Esophagus squamous epithelium (tissue), 4 donors: ENCODE results near the gene WRAP73.

Experiments used
- POLR2A ChIP-seq, 4 donors: fragments of 450-650 bp; IDR thresholded peaks; one replicate each; pipeline ENCODE4 v1.6.1; 2017; ENCODE audit warnings: antibody characterized with exemption in 4 of 4, mild to moderate bottlenecking in 4 of 4, moderate library complexity in 3 of 4
- TF ChIP-seq, protein P1 (sequence below), 6 experiments: fragments of 450-650 bp in 4 of 6; fragments of 200-600 bp in 2 of 6; sonication (generic) in 2 of 6; IDR thresholded peaks; one replicate each; pipeline ENCODE4 v1.5.1; 2016 to 2019; ENCODE audit warnings: antibody characterized with exemption in 6 of 6, mild to moderate bottlenecking in 4 of 6, moderate library complexity in 4 of 6

DNA sequence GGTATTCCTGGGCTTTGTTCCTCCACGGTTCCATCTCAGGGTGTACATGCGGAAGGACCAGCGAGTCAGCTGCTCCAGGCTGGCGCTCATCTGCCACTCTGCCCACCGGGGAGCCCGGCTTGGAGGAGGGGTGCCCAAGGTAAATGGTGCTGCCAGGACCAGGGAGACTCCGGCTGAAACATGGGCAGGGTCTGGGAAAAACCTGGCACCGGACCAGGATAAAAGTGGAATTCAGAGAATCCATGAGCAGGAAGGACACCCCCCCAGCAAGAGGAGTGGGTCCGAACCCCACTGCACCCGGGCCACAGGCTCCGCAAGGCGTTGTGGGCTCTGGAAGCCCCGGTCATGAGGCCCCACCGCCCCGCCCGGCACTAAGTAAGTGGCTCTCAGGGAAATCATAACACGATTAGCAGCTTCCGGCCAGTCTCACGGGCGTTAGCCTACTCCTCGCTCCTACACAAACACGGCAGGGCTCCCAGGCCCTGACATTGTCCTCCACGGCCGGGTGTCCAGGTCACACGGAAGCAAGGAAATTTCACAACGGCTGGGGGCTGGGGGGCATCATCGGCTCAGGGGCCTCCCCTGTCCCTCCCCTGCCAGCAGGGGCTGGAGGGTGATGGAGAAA is 59.7 kb downstream of the WRAP73 start:
- TF ChIP-seq, protein P1, sequence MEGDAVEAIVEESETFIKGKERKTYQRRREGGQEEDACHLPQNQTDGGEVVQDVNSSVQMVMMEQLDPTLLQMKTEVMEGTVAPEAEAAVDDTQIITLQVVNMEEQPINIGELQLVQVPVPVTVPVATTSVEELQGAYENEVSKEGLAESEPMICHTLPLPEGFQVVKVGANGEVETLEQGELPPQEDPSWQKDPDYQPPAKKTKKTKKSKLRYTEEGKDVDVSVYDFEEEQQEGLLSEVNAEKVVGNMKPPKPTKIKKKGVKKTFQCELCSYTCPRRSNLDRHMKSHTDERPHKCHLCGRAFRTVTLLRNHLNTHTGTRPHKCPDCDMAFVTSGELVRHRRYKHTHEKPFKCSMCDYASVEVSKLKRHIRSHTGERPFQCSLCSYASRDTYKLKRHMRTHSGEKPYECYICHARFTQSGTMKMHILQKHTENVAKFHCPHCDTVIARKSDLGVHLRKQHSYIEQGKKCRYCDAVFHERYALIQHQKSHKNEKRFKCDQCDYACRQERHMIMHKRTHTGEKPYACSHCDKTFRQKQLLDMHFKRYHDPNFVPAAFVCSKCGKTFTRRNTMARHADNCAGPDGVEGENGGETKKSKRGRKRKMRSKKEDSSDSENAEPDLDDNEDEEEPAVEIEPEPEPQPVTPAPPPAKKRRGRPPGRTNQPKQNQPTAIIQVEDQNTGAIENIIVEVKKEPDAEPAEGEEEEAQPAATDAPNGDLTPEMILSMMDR (IDR thresholded peaks at IDR 0.05): no peak
- no peak for TF ChIP-seq POLR2A (IDR thresholded peaks at IDR 0.05)
